Suppressor macrophage treated with lipopolysaccharide for 4 hours (primary cell): Measurements from ENCODE around the gene PRKN.

Experiments
- DNase-seq: peaks from one replicate; pipeline ENCODE4 v3.0.0-alpha.2; 2020

The PRKN gene

DNA sequence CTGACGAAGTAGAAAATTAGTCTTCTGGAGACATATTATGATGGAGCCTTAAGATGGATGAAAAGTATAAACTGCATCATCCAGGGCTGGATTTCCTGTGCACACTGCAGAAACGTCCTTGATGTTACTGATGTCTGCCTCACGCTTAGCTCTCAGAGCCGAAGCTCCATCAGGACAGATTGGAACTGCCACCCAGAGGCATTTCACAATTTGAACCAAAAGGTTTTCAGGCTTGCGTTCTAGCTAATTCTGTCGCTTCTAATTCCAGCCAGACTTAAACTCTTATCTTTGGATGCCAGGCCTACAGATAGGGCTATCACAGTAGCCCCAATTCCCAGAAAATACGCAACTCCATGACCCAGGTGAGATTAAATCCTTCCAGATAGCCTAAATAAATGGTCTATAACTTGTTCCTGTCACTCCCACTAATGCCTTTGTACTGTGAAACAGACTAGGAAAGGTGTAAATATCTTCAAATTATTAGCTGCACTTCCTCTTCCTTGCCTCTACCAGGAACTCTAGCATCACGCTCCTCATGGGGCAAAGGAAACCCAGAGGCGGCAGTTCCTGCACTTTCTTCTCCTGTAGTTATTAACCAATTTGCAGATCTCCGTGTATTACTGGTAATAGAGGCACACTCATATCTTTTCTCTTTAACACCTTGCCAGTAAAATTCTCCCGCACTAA is 634.6 kb downstream of the PRKN start:
- DNase-seq = no peak

DNA sequence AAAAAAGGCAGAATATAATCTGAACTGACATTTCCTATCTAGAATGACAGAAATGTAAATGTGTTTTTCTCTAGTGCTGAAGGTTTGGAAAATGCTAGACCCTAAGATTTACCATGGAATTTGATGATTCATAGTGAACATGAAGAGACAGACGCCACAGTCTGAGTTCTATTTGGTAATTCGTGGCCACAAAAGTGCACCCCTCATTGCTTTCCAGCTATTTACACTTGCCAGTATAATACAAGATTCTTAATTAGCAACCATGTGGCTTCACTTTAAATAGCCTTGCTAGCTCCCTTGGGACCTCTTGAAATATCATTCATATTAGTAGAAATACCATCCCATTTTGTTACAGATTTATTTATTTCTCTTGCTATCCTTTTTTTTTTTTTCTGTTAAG is 636.8 kb downstream of the PRKN start:
- DNase-seq = no peak

GRCh38 chr6:162088091-162088490 is 639.5 kb downstream of the PRKN start:
- DNase-seq = no peak

GRCh38 chr6:162085561-162085960 is 642.0 kb downstream of the PRKN start:
- no peak for DNase-seq

DNA sequence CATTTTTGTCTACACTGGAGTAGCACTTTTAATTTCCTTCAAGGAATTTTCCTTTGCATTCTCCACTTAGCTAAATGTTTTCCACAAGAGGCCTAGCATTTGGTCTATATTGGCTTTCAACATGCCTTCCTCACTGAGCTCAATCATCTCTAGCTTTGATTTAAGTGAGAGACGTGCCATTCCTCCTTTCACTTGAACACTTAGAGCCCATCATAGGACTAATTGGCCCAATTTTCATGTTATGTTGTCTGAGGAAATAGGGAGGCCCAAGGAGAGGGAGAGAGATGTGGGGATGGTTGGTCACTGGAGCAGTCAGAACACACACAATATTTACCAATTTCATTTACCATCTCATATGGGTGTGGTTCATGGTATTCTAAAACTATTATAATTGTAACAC is 645.0 kb downstream of the PRKN start:
- DNase-seq = no peak

DNA sequence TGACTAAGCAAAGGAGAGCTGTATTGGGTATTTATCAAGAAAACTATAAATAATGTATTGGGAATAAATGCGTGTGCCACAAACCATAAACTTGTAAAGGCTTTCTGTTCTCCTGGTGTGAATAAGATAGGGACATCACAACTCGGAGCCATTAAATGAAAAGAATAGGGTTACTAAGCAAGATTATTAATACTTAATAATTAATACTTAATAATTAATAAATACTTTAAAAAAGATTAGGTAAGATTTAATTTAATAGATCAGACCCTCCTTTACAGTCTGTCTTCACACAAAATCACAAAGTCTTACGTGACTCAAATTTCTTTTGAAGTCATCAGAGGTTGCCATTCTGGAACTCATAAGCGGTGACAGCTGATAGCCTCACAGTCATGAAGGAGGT is 648.9 kb downstream of the PRKN start:
- DNase-seq = no peak

DNA sequence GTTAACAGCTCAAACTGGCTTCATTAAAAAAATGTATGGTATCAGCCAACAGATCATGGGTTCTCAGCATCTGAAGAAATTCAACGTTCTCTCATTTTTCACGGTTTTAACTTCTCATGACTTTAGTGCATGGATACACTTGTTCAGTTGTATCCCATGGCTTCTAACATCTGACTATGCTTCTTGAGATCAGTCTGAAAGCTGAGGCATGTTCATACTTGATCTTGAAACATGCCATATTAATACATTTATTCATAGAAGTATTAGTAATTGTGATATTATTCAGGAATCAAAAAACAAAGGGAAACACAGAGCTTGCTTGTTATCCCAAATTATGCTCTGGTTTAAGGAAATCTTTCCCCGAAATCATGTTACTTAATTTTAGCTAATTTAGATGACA is 649.4 kb downstream of the PRKN start:
- no peak for DNase-seq

GRCh38 chr6:162076816-162077215 is 650.8 kb downstream of the PRKN start:
- DNase-seq = no peak

- DNase-seq = no peak
Observed at GRCh38 chr6:162074641-162075275, 652.8 kb downstream of the PRKN start.

GRCh38 chr6:162070639-162071038 is 656.9 kb downstream of the PRKN start:
- DNase-seq = no peak

GRCh38 chr6:162069995-162070394 is 657.6 kb downstream of the PRKN start:
- DNase-seq = no peak

- DNase-seq = no peak
Observed at GRCh38 chr6:162068340-162068739, 659.2 kb downstream of the PRKN start.

DNA sequence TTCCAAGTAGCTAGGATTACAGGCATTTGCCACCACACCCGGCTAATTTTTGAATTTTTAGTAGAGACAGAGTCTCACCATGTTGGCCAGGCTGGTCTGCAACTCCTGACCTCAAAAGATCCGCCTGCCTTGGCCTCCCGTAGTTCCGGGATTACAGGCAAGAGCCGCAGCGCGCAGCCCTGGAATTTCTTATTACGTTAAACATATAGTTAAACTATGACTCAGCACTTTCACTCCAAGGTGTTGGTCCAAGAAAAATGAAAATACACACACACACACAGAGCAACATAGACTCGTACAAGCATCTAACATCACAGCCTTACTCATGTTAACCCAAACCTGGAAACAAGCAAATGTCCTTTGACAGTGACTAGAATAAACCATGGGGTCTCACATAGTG is 663.9 kb downstream of the PRKN start:
- no peak for DNase-seq

DNA sequence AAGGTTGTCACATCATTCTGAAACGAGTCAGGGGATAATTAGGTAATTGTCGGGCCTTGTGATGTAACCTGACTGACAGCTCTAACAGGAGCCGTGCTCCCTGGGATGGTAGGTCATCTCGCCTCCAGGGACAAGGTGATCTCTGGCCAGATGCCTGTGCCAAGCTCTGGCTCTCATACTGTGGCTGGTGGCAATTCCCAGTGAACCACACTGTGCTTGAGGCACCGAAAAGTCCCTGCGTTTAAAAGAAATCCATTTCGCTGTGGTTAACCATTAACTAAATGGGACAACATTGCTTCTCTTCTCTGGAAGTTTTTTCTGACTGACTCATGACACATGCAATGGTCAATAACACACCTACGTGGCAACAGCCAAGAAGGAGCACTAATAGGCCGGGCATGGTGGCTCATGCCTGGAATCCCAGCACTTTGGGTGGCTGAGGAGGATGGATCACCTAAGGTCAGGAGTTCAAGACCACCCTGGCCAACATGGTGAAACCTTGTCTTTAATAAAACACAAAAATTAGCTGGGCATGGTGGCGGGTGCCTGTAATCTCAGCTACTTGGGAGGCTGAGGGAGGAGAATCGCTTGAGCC is 669.2 kb downstream of the PRKN start:
- no peak for DNase-seq

DNA sequence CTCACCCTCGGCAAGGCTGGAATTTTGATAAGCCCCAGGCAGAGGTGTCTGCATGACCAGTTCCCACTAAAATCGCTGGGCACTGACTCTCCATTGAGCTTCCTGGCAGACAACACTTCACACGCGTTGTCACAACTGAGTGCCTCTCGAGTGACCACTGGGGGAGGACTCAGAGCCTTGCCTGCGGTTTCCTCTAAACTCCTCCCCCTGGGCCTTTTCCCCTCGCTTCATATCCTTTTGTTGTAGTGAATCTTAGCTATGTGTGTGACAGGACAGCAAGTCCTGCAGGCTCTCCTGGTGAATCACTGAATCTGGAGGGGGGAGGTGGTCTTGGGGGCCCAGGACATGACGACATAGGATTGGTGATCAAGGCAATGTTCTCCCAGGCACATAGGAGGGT is 670.8 kb downstream of the PRKN start:
- no peak for DNase-seq

- no peak for DNase-seq
Observed at GRCh38 chr6:162056061-162056460, 671.5 kb downstream of the PRKN start.

GRCh38 chr6:162055365-162055764 is 672.2 kb downstream of the PRKN start:
- no peak for DNase-seq

DNA sequence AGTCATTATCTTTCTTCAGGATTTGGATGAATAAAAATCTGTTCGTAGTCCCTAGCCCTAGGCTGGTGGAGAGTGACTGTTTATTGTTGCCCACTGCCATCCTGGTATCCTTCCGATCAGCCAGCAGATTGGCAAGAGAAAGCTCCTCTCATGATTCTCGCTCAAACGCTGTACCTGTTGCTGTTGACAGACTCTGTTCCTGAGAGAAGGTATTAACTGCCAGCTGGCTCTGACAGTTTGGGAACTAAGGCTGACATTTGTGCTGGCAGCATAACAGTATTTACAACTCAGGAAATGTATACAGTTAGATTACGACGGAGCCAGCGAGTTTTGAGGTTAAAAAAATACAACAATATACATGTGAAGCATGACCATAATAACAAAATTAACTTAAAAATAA is 674.5 kb downstream of the PRKN start:
- no peak for DNase-seq

DNA sequence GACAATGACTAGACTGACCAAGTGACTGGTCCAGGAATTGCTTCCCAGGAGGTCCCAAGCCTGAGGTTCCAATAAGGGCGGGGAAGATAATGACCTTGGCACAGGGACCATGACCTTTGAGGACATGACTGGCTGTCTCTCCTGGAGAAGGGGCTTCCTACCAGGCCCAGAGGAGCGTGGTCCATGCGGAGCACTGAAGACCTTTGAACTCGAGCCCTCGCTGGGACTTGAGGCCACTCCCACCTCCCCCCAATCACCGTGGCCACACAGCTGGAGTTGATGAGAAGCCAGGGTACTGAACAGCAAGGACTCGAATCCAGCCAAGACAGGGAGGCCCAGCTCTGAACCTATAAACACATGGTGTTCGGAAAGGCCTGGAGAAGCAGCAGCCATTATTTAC is 677.0 kb downstream of the PRKN start:
- DNase-seq = no peak

GRCh38 chr6:162046324-162046723 is 681.2 kb downstream of the PRKN start:
- DNase-seq = no peak

GRCh38 chr6:162032620-162033019 is 694.9 kb downstream of the PRKN start:
- DNase-seq = peak; percentile 36

GRCh38 chr6:162029873-162030576 is 697.5 kb downstream of the PRKN start:
- no peak for DNase-seq

DNA sequence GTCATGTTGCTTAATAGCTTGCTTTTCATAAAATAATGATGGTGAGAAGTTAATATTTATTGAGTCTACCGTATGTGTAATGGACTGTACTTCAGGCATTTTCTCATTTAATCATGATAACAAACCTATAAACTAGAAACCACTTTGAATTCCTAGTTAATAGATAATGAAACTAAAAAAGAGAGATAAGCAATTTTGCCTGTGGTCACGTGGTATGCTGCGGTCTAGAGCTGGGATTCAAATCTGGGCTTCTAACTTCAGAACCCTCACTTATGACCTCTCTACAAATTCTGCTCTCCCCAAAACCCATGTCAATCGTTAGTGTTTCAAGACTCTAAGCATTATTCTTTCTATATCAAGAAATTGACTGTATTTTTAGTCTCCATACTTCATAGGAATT is 700.7 kb downstream of the PRKN start:
- DNase-seq = no peak

DNA sequence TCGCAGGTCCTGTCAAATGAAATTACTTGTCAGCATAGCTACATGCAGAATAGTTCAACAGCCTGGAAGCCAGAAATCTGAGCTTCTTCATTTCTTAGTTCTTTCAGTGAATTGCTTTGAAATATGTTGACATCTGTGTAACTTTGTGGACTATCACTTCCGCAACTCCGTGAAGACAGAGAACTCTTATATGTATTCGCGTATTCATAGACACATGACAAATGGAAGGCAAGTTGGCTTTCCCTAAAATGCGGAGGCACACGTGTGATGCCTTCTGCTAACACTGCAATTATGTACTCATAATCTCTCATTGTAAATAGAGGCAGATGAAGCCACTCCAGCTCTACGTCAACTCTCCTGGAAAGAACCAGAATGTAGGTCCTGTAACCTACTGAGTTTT is 701.5 kb downstream of the PRKN start:
- no peak for DNase-seq
